ENCODE measurements around the gene ZNF385C.

DNA sequence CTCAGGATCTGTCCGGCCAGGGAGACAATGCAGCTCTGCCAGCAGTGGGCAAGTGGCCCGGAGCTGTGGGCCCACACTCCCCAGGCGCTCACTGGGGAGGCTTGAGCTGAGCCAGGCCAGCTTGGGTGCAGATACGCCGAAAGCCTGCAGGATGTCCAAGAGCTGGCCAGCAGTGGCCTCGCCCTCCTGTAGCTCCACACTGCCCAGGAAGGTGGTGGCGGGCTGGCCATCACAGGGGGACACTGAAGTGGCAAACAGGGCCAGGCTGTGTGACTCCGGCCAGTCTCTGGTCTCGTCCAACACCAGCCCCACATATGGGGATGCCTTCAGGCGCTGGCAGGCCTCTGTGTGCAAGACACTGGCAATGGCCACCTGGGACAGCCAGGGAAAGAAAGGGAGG is 57.5 kb downstream of the ZNF385C start:
- TF ChIP-seq, protein P1, sequence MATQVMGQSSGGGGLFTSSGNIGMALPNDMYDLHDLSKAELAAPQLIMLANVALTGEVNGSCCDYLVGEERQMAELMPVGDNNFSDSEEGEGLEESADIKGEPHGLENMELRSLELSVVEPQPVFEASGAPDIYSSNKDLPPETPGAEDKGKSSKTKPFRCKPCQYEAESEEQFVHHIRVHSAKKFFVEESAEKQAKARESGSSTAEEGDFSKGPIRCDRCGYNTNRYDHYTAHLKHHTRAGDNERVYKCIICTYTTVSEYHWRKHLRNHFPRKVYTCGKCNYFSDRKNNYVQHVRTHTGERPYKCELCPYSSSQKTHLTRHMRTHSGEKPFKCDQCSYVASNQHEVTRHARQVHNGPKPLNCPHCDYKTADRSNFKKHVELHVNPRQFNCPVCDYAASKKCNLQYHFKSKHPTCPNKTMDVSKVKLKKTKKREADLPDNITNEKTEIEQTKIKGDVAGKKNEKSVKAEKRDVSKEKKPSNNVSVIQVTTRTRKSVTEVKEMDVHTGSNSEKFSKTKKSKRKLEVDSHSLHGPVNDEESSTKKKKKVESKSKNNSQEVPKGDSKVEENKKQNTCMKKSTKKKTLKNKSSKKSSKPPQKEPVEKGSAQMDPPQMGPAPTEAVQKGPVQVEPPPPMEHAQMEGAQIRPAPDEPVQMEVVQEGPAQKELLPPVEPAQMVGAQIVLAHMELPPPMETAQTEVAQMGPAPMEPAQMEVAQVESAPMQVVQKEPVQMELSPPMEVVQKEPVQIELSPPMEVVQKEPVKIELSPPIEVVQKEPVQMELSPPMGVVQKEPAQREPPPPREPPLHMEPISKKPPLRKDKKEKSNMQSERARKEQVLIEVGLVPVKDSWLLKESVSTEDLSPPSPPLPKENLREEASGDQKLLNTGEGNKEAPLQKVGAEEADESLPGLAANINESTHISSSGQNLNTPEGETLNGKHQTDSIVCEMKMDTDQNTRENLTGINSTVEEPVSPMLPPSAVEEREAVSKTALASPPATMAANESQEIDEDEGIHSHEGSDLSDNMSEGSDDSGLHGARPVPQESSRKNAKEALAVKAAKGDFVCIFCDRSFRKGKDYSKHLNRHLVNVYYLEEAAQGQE (IDR thresholded peaks at IDR 0.05), result no peak
- TF ChIP-seq, protein P2, sequence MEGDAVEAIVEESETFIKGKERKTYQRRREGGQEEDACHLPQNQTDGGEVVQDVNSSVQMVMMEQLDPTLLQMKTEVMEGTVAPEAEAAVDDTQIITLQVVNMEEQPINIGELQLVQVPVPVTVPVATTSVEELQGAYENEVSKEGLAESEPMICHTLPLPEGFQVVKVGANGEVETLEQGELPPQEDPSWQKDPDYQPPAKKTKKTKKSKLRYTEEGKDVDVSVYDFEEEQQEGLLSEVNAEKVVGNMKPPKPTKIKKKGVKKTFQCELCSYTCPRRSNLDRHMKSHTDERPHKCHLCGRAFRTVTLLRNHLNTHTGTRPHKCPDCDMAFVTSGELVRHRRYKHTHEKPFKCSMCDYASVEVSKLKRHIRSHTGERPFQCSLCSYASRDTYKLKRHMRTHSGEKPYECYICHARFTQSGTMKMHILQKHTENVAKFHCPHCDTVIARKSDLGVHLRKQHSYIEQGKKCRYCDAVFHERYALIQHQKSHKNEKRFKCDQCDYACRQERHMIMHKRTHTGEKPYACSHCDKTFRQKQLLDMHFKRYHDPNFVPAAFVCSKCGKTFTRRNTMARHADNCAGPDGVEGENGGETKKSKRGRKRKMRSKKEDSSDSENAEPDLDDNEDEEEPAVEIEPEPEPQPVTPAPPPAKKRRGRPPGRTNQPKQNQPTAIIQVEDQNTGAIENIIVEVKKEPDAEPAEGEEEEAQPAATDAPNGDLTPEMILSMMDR (IDR thresholded peaks at IDR 0.05), result no peak
- TF ChIP-seq POLR2A (IDR thresholded peaks at IDR 0.05; ENCODE audit: low read length) (no peak), JUN (IDR thresholded peaks at IDR 0.05) (no peak), CBX8 (IDR thresholded peaks at IDR 0.05) (no peak), HOXA7 (CRISPR knock-in tag; IDR thresholded peaks at IDR 0.05) (no peak), CHD4 (IDR thresholded peaks at IDR 0.05; ENCODE audit: borderline replicate concordance) (no peak), HOXB13 (CRISPR knock-in tag; IDR thresholded peaks at IDR 0.05; ENCODE audit: low read depth) (no peak)
- TF ChIP-seq, protein P3, sequence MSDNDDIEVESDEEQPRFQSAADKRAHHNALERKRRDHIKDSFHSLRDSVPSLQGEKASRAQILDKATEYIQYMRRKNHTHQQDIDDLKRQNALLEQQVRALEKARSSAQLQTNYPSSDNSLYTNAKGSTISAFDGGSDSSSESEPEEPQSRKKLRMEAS (IDR thresholded peaks at IDR 0.05), result no peak
- TF ChIP-seq, protein P4, sequence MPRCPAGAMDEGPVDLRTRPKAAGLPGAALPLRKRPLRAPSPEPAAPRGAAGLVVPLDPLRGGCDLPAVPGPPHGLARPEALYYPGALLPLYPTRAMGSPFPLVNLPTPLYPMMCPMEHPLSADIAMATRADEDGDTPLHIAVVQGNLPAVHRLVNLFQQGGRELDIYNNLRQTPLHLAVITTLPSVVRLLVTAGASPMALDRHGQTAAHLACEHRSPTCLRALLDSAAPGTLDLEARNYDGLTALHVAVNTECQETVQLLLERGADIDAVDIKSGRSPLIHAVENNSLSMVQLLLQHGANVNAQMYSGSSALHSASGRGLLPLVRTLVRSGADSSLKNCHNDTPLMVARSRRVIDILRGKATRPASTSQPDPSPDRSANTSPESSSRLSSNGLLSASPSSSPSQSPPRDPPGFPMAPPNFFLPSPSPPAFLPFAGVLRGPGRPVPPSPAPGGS (IDR thresholded peaks at IDR 0.05), result no peak
- TF ChIP-seq, protein P5, sequence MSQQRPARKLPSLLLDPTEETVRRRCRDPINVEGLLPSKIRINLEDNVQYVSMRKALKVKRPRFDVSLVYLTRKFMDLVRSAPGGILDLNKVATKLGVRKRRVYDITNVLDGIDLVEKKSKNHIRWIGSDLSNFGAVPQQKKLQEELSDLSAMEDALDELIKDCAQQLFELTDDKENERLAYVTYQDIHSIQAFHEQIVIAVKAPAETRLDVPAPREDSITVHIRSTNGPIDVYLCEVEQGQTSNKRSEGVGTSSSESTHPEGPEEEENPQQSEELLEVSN (IDR thresholded peaks at IDR 0.05; ENCODE audit: borderline replicate concordance, low read depth), result no peak
